ENCODE data around the gene RAB4A. TPM values are rescaled to one million over a fixed set of nuclear protein-coding genes. Genes with fewer than 3 reads are reported as not detected.

RAB4A gene
- total RNA-seq, 6 donors from 2014 or later, result 16.8 to 68.6 (median 42.4) TPM

DNA sequence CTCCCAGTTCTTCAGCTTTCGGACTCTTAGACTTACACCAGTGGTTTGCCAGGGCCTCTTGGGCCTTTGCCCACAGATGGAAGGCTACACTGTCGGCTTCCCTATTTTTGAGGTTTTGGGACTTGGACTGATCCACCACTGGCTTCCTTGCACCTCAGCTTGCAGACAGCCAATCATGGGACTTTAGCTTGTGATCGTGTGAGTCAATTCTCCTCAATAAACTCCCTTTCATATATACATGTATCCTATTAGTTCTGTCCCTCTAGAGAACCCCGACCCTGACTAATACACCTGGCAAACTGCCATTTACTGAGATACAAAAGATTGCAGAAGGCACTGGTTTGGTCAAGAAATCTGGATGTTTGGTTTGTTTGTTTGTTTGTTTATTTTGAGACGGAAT, 6.4 kb upstream of the RAB4A start:
- H3K27me3 ChIP-seq, result no peaks in the 10 kb centered on the region
- no peaks in the 10 kb centered on the region for H3K9me3 ChIP-seq
- no peaks in the 10 kb centered on the region for H3K36me3 ChIP-seq
- no peak overlapping the region for H3K27ac ChIP-seq
- H3K4me1 ChIP-seq, result no peaks in the 10 kb centered on the region
- no peak for ATAC-seq (ENCODE audit: low FRiP score in 2 of 2)
- 77 to 79% methylated on average over 5 of the region's 5 CpGs for WGBS, 2 donors
- H3K4me3 ChIP-seq, result no peak overlapping the region
- no peak for TF ChIP-seq POLR2A (IDR thresholded peaks at IDR 0.05)
- TF ChIP-seq, protein P1, sequence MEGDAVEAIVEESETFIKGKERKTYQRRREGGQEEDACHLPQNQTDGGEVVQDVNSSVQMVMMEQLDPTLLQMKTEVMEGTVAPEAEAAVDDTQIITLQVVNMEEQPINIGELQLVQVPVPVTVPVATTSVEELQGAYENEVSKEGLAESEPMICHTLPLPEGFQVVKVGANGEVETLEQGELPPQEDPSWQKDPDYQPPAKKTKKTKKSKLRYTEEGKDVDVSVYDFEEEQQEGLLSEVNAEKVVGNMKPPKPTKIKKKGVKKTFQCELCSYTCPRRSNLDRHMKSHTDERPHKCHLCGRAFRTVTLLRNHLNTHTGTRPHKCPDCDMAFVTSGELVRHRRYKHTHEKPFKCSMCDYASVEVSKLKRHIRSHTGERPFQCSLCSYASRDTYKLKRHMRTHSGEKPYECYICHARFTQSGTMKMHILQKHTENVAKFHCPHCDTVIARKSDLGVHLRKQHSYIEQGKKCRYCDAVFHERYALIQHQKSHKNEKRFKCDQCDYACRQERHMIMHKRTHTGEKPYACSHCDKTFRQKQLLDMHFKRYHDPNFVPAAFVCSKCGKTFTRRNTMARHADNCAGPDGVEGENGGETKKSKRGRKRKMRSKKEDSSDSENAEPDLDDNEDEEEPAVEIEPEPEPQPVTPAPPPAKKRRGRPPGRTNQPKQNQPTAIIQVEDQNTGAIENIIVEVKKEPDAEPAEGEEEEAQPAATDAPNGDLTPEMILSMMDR (IDR thresholded peaks at IDR 0.05), result no peak
- no peak for TF ChIP-seq POLR2AphosphoS5 (IDR thresholded peaks at IDR 0.05)
- no peak for TF ChIP-seq EP300 (IDR thresholded peaks at IDR 0.05)
- DNase-seq, result peak in 1 of 2 donors; percentile 30

DNA sequence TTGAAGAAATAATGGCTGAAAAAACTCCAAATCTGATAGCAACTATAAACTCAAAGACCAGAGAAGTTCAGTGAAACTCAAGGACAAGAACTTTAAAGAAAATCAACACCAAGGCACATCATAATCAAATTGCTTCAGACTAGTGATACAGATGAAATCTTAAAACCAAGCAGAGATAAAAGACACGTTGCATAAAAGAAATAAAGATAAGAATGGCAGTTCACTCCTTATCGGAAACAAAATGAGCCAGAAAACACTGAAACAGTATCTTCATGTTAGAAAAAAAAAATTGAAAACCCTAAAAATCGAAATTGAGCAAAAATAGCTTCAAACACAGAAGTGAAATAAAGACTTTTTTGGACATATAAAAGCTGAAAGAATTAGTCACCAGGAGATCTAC, 4.6 kb upstream of the RAB4A start:
- no peaks in the 10 kb centered on the region for H3K27me3 ChIP-seq
- no peaks in the 10 kb centered on the region for H3K36me3 ChIP-seq
- no peak for TF ChIP-seq POLR2A (IDR thresholded peaks at IDR 0.05)
- TF ChIP-seq EP300 (IDR thresholded peaks at IDR 0.05), result no peak
- no peak for TF ChIP-seq POLR2AphosphoS5 (IDR thresholded peaks at IDR 0.05)
- TF ChIP-seq, protein P1 (IDR thresholded peaks at IDR 0.05), result no peak
- no peak overlapping the region for H3K27ac ChIP-seq
- H3K4me3 ChIP-seq, result no peak overlapping the region
- WGBS, 2 donors, result 68 to 71% methylated on average over 3 of the region's 3 CpGs
- DNase-seq (no peak), ATAC-seq (ENCODE audit: low FRiP score in 2 of 2) (no peak)
- no peaks in the 10 kb centered on the region for H3K9me3 ChIP-seq
- peaks cover 0 to 5% (median 0%) of the 10 kb centered on the region in 4 donors for H3K4me1 ChIP-seq

DNA sequence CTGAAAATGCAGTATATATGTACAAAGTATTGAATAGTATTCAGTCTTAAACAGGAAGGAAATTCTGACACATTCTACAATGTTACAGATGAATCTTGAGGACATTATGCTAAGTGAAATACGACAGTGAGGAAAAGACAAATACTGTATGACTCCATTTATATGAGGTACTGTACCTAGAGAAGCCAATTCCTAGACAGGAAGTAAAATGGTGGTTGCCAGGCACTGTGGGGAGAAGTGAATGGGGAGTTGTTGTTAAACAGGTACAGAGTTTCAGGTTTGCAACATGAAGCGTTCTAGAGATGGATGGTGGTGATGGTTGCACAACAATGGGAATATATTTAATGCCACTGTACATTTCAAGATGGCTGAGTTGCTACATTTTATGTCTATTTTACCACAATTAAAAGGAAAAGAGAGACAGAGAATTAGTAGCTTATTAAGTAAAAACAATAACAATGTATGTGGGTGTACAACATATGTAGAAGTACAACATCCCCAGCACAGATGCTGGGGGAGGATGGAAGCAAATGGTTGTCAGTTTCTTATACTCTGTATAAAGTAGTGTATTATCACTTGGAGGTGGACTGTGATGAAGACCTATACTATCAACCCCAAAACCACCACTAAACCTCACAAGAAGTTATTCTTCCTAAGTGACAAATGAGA, 3.9 kb upstream of the RAB4A start:
- Histone ChIP-seq H3K36me3 (no peaks in the 10 kb centered on the region), H3K4me3 (no peak overlapping the region), H3K27ac (no peak overlapping the region), H3K4me1 (peaks cover 0 to 8% (median 3%) of the 10 kb centered on the region in 4 donors), H3K9me3 (no peaks in the 10 kb centered on the region), H3K27me3 (no peaks in the 10 kb centered on the region)
- 61 to 78% methylated on average over 2 of the region's 2 CpGs for WGBS, 2 donors
- DNase-seq (no peak), ATAC-seq (ENCODE audit: low FRiP score in 2 of 2) (no peak)
- TF ChIP-seq, protein P1 (IDR thresholded peaks at IDR 0.05), result no peak
- no peak for TF ChIP-seq POLR2AphosphoS5 (IDR thresholded peaks at IDR 0.05)
- TF ChIP-seq EP300 (IDR thresholded peaks at IDR 0.05), result no peak

DNA sequence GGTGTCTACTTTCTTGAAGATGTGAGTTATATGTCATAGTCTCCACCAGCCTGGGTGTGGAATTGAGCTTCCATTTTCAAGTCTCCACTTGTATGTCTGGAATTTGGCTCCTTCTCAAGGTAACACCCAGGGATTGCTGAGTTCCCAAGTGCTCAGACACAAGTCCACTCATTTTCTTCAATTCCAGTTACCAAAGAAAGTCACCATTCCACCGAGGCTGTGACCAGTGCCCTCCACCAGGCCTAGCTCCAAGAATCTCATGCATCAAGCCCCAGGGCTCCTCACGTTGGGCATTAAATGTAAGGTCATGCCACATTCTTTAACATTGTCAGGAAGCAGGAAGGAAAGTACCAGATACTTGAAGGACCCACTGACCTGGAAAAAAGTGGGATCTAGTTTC, 2.4 kb upstream of the RAB4A start:
- no peak overlapping the region for H3K4me3 ChIP-seq
- DNase-seq, result no peak
- H3K9me3 ChIP-seq, result no peaks in the 10 kb centered on the region
- 61 to 81% methylated on average over 2 of the region's 2 CpGs for WGBS, 2 donors
- no peak overlapping the region for H3K27ac ChIP-seq
- no peak for ATAC-seq (ENCODE audit: low FRiP score in 2 of 2)
- no peaks in the 10 kb centered on the region for H3K27me3 ChIP-seq
- no peaks in the 10 kb centered on the region for H3K36me3 ChIP-seq
- peaks cover 15 to 23% (median 18%) of the 10 kb centered on the region in 4 donors for H3K4me1 ChIP-seq
- TF ChIP-seq, protein P1 (IDR thresholded peaks at IDR 0.05), result no peak
- TF ChIP-seq POLR2A (IDR thresholded peaks at IDR 0.05) (no peak), EP300 (IDR thresholded peaks at IDR 0.05) (no peak), POLR2AphosphoS5 (IDR thresholded peaks at IDR 0.05) (no peak)

All from upper lobe of left lung (tissue), 6 donors.